K562 (cell line): Measurements from ENCODE around the gene CRTAP. TPM values are rescaled to one million over a fixed set of nuclear protein-coding genes. Genes with fewer than 3 reads are reported as not detected.

Experiments
- ATAC-seq: fragments of 200-7000 bp; cut with Tn5 transposase; 3 replicates; pipeline ENCODE4 v1.9.1; 2020; ENCODE audit warnings: moderate library complexity
- BruUV-seq: library from RNA; stranded (reverse); fragments of 400-500 nt; replicated peaks from 2 replicates; lab custom pipeline; 2021; lab: Mats Ljungman, UMichigan
- CTCF ChIA-PET: fragments of 300-600 bp; formaldehyde crosslinking; extraction: SDS; loops from one replicate; lab custom pipeline; 2021; ENCODE audit warnings: low intra/inter-chr PET ratio; lab: Yijun Ruan, JAX
- POLR2A ChIA-PET: fragments of 300-600, 350-650 bp; sonication (Branson Sonifier 250); formaldehyde crosslinking; extraction: SDS; loops from one replicate; lab custom pipeline; 2021; ENCODE audit warnings: antibody characterized with exemption, inconsistent platforms; lab: Yijun Ruan, JAX
- DNase-seq, 4 experiments: peaks; one replicate each; pipeline versions ENCODE4 v3.0.0 to v3.0.0-alpha.2; 2011 to 2018; ENCODE audit warnings: low spot score in 3 of 4, mixed read lengths in 3 of 4; ENCODE audit errors: extremely low read depth in 1 of 4
- FAIRE-seq: peaks from 2 replicates; lab custom pipeline; 2011; peaks lifted over from hg19 to GRCh38; lab: Jason Lieb, UNC
- H2AFZ ChIP-seq: 2 replicates; pipeline ENCODE4 v1.6.0; 2011; ENCODE audit warnings: low read depth, low read length, control low read depth, inconsistent platforms
- H3K27ac ChIP-seq: fragments of 200-600 bp; 3 replicates; pipeline ENCODE4 v1.8.0; 2011; ENCODE audit warnings: low read depth, mild to moderate bottlenecking, control low read depth, inconsistent platforms, low read length, moderate library complexity, mixed read lengths; ENCODE audit errors: extremely low read depth
- H3K27me3 ChIP-seq, 2 experiments: fragments of 300-600 bp in 1 of 2; 2 replicates in 1 of 2; 3 replicates in 1 of 2; pipeline versions ENCODE4 v1.6.0 to v1.8.0; 2011; ENCODE audit warnings: inconsistent platforms in 2 of 2, low read length in 2 of 2, mild to moderate bottlenecking in 1 of 2, mixed read lengths in 1 of 2, moderate library complexity in 1 of 2; ENCODE audit not compliant: control insufficient read depth in 2 of 2, insufficient read depth in 2 of 2
- H3K36me3 ChIP-seq: fragments of 300-600 bp; 3 replicates; pipeline ENCODE4 v1.8.0; 2011; ENCODE audit warnings: mild to moderate bottlenecking, low read length, inconsistent platforms; ENCODE audit not compliant: control insufficient read depth, insufficient read depth
- H3K4me1 ChIP-seq, 2 experiments: fragments of 200-600 bp in 1 of 2; replicated peaks in 1 of 2; 2 replicates in 1 of 2; 3 replicates in 1 of 2; pipeline versions ENCODE4 v1.5.1 to v1.8.0; 2011; ENCODE audit warnings: inconsistent platforms in 2 of 2, low read length in 2 of 2, mild to moderate bottlenecking in 1 of 2, mixed read lengths in 1 of 2, moderate library complexity in 1 of 2; ENCODE audit not compliant: control insufficient read depth in 2 of 2, insufficient read depth in 2 of 2
- H3K4me2 ChIP-seq: 2 replicates; pipeline ENCODE4 v1.6.1; 2011; ENCODE audit warnings: low read length, control low read depth, inconsistent platforms, mixed read lengths; ENCODE audit not compliant: insufficient read depth
- H3K4me3 ChIP-seq: fragments of 200-600 bp; sonication (generic), shearing (Covaris generic); 2 replicates; pipeline ENCODE4 v1.5.1; 2016; ENCODE audit warnings: control low read depth, inconsistent platforms
- H3K79me2 ChIP-seq: fragments of 200-600 bp; 3 replicates; pipeline ENCODE4 v1.8.0; 2011; ENCODE audit warnings: low read length, inconsistent platforms; ENCODE audit not compliant: control insufficient read depth, insufficient read depth
- H3K9ac ChIP-seq, 2 experiments: 2 replicates each; pipeline versions ENCODE4 v1.6.0 to v1.6.1; 2011; ENCODE audit warnings: low read depth in 2 of 2, low read length in 2 of 2, control low read depth in 1 of 2, inconsistent platforms in 1 of 2, mild to moderate bottlenecking in 1 of 2, mixed read lengths in 1 of 2; ENCODE audit not compliant: insufficient read depth in 1 of 2
- H3K9me1 ChIP-seq: one replicate; pipeline ENCODE4 v1.6.0; 2011; ENCODE audit warnings: inconsistent platforms, mild to moderate bottlenecking, low read length, moderate library complexity; ENCODE audit not compliant: control insufficient read depth, insufficient read depth
- H3K9me3 ChIP-seq: replicated peaks from 2 replicates; pipeline ENCODE4 v1.5.1; 2011; ENCODE audit warnings: low read depth, low read length, inconsistent platforms; ENCODE audit not compliant: control insufficient read depth, insufficient read depth
- H4K20me1 ChIP-seq: replicated peaks from 2 replicates; pipeline ENCODE4 v1.6.1; 2011; ENCODE audit warnings: low read length, inconsistent platforms, mixed read lengths; ENCODE audit not compliant: control insufficient read depth, insufficient read depth
- CBFB ChIP-seq: sonication (generic); formaldehyde crosslinking; IDR thresholded peaks from 2 replicates; pipeline ENCODE4 v1.4.0; 2020; ENCODE audit warnings: mild to moderate bottlenecking, missing genetic modification reagents
- CGGBP1 ChIP-seq: fragments of 250-450 bp; sonication (Bioruptor Pico); IDR thresholded peaks from 2 replicates; pipeline ENCODE4 v1.9.0; 2021; ENCODE audit warnings: mild to moderate bottlenecking
- EHMT2 ChIP-seq: fragments of 450-650 bp; IDR thresholded peaks from 2 replicates; pipeline ENCODE4 v1.6.1; 2018; ENCODE audit warnings: antibody characterized with exemption
- EP300 ChIP-seq: IDR thresholded peaks from 2 replicates; pipeline ENCODE4 v1.6.1; 2012; ENCODE audit warnings: low read length, improper control_type of control experiment
- FOXK1 ChIP-seq: sonication (generic); formaldehyde crosslinking; IDR thresholded peaks from 2 replicates; pipeline ENCODE4 v1.8.0; 2022; ENCODE audit warnings: missing genetic modification reagents, mild to moderate bottlenecking, borderline replicate concordance
- GATAD2B ChIP-seq: fragments of 450-650 bp; IDR thresholded peaks from 2 replicates; pipeline ENCODE4 v1.6.1; 2017; ENCODE audit warnings: mild to moderate bottlenecking, borderline replicate concordance
- KLF13 ChIP-seq: fragments of 450-650 bp; IDR thresholded peaks from 2 replicates; pipeline ENCODE4 v1.6.1; 2016; ENCODE audit warnings: missing genetic modification characterization, low read depth, mild to moderate bottlenecking, missing compliant biosample characterization, moderate library complexity, borderline replicate concordance
- LCOR ChIP-seq: sonication (generic); formaldehyde crosslinking; IDR thresholded peaks from 2 replicates; pipeline ENCODE4 v1.8.0; 2022; ENCODE audit warnings: mild to moderate bottlenecking, missing genetic modification reagents
- MXI1 ChIP-seq: IDR thresholded peaks from 2 replicates; pipeline ENCODE4 v1.6.1; 2011; ENCODE audit warnings: low read depth, mild to moderate bottlenecking, improper control_type of control experiment, low read length
- POLR2B ChIP-seq: fragments of 450-650 bp; IDR thresholded peaks from 2 replicates; pipeline ENCODE4 v1.6.1; 2018; ENCODE audit warnings: low read depth; ENCODE audit not compliant: partially characterized antibody
- RBFOX2 ChIP-seq: fragments of 200-400 bp; formaldehyde crosslinking; IDR thresholded peaks from 2 replicates; pipeline ENCODE4 v1.6.1; 2017; ENCODE audit warnings: low read depth, mild to moderate bottlenecking, low read length, moderate library complexity
- RFX5 ChIP-seq: IDR thresholded peaks from 2 replicates; pipeline ENCODE4 v1.6.1; 2011; ENCODE audit warnings: low read depth, mild to moderate bottlenecking, improper control_type of control experiment, low read length
- TCF7 ChIP-seq: sonication (generic); IDR thresholded peaks from 2 replicates; pipeline ENCODE4 v1.6.1; 2016; ENCODE audit warnings: antibody characterized with exemption, borderline replicate concordance
- ZC3H11A ChIP-seq: IDR thresholded peaks from 2 replicates; pipeline ENCODE4 v1.6.1; 2012; ENCODE audit warnings: low read depth, low read length, improper control_type of control experiment
- ZKSCAN1 ChIP-seq: fragments of 150-350 bp; IDR thresholded peaks from 2 replicates; pipeline ENCODE4 v1.6.1; 2016; ENCODE audit warnings: low read depth, low read length
- ZKSCAN8 ChIP-seq: fragments of 200-800 bp; sonication (Bioruptor generic); IDR thresholded peaks from 2 replicates; pipeline ENCODE4 v1.6.1; 2016; ENCODE audit warnings: missing genetic modification characterization, missing compliant biosample characterization
- WGBS: fragments of 100-300 bp; shearing (Covaris generic); methylation state at CpG from one replicate; pipeline ENCODE4 v1.1.6; 2016; ENCODE audit warnings: low coverage, mixed read lengths; ENCODE audit not compliant: insufficient coverage; ENCODE audit errors: missing lambda C conversion rate; 5-methylcytosine and 5-hydroxymethylcytosine counted together
- in situ Hi-C: fragments of 300-500 bp; cut with MboI; formaldehyde crosslinking; loops from 4 replicates; pipeline ENCODE4 v1.15.0; 2018; ENCODE audit warnings: inconsistent platforms, mixed read lengths
- intact Hi-C: fragments of 100-400 bp; cut with micrococcal nuclease; formaldehyde crosslinking; loops from 2 replicates; pipeline ENCODE4 v1.14.2; 2022
- polyA plus RNA-seq, 8 experiments: library from polyadenylated mRNA; depleted of rRNA in 4 of 8; stranded (reverse) in 5 of 8; unstranded in 3 of 8; fragments of >200 nt; fragmentation: Nextera tagmentation in 2 of 8; fragmentation: Illumina TruSeq in 1 of 8; extraction: Ambion mirVana in 2 of 8; extraction: Trizol in 1 of 8; gene quantifications; 2 replicates each; pipeline versions ENCODE4 v1.2.1 to v1.2.3, GENCODE V29; 2011 to 2014; ENCODE audit warnings: inconsistent platforms in 1 of 8, missing spikeins in 1 of 8
- total RNA-seq, 7 experiments: library from RNA; depleted of rRNA in 6 of 7; stranded (reverse); fragments of >200 nt in 6 of 7; fragmentation: Illumina TruSeq in 2 of 7; extraction: Trizol in 2 of 7; gene quantifications; 2 replicates each; pipeline versions ENCODE4 v1.2.1 to v1.2.3, GENCODE V29; 2011 to 2021; ENCODE audit warnings: low replicate concordance in 1 of 7
- TF ChIP-seq, protein P1 (sequence below): fragments of 250-450 bp; sonication (Bioruptor Pico); IDR thresholded peaks from 2 replicates; pipeline ENCODE4 v1.5.0; 2021
- TF ChIP-seq, protein P2 (sequence below): IDR thresholded peaks from 2 replicates; pipeline ENCODE4 v1.6.1; 2012; ENCODE audit warnings: low read depth, low read length, improper control_type of control experiment, borderline replicate concordance
- TF ChIP-seq, protein P3 (sequence below): sonication (generic); formaldehyde crosslinking; IDR thresholded peaks from 2 replicates; pipeline ENCODE4 v1.4.0; 2020; ENCODE audit warnings: mild to moderate bottlenecking, missing genetic modification reagents

CRTAP gene
- total and polyA plus RNA-seq, 9 of the 15 experiments (the other 6 are each of a cell fraction or from before 2014, with no cell fraction given) = 10.0 to 121 (median 53.0) TPM

GRCh38 chr3:33071946-33072345 is 41.9 kb upstream of the CRTAP start:
- no peak for DNase-seq
- ChIA-PET POLR2A (interaction anchor here (0.6 to 1.1 kb wide), 3 partner anchors 9 to 12 kb away, joined by 3 to 4 read pairs (median 3); no protein-coding TSS in a partner anchor), CTCF (interaction anchor here (0.7 kb wide), 1 partner anchor 13 kb away, joined by 3 read pairs; no protein-coding TSS in a partner anchor)
- H2AFZ ChIP-seq = no peak overlapping the region
- in situ Hi-C loops (loop anchor here (5.0 kb wide), 1 partner anchor 120 kb away; the partner anchor contains the start of gene CCR4), intact Hi-C loops (loop anchor here (10.0 kb wide), 1 partner anchor 557 kb away; no protein-coding TSS in a partner anchor)
- no peaks in the 10 kb centered on the region for H3K9me1 ChIP-seq
- no peak overlapping the region for H3K4me2 ChIP-seq
- no peak overlapping the region for H3K9ac ChIP-seq
- H3K9me3 ChIP-seq = no peaks in the 10 kb centered on the region
- 95% methylated on average over 1 of the region's 1 CpG for WGBS
- H3K36me3 ChIP-seq = peaks cover 50% of the 10 kb centered on the region
- no peaks in the 10 kb centered on the region for H3K27me3 ChIP-seq
- no TSS peak for BruUV-seq
- no peak overlapping the region for H3K27ac ChIP-seq
- H3K79me2 ChIP-seq = peaks cover 12% of the 10 kb centered on the region; the same call in 2 of the 3 replicates
- TF ChIP-seq CBFB (CRISPR knock-in tag) = no peak
- no peak for TF ChIP-seq EP300
- TF ChIP-seq RFX5 = no peak
- TF ChIP-seq ZKSCAN1 = no peak
- TF ChIP-seq FOXK1 (CRISPR knock-in tag) = no peak
- TF ChIP-seq TCF7 = no peak
- TF ChIP-seq ZKSCAN8 (CRISPR knock-in tag) = no peak
- TF ChIP-seq, protein P1, sequence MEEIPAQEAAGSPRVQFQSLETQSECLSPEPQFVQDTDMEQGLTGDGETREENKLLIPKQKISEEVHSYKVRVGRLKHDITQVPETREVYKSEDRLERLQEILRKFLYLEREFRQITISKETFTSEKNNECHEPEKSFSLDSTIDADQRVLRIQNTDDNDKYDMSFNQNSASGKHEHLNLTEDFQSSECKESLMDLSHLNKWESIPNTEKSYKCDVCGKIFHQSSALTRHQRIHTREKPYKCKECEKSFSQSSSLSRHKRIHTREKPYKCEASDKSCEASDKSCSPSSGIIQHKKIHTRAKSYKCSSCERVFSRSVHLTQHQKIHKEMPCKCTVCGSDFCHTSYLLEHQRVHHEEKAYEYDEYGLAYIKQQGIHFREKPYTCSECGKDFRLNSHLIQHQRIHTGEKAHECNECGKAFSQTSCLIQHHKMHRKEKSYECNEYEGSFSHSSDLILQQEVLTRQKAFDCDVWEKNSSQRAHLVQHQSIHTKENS = no peak
- TF ChIP-seq CGGBP1 (CRISPR knock-in tag) = no peak
- TF ChIP-seq RBFOX2 = no peak
- TF ChIP-seq, protein P2, sequence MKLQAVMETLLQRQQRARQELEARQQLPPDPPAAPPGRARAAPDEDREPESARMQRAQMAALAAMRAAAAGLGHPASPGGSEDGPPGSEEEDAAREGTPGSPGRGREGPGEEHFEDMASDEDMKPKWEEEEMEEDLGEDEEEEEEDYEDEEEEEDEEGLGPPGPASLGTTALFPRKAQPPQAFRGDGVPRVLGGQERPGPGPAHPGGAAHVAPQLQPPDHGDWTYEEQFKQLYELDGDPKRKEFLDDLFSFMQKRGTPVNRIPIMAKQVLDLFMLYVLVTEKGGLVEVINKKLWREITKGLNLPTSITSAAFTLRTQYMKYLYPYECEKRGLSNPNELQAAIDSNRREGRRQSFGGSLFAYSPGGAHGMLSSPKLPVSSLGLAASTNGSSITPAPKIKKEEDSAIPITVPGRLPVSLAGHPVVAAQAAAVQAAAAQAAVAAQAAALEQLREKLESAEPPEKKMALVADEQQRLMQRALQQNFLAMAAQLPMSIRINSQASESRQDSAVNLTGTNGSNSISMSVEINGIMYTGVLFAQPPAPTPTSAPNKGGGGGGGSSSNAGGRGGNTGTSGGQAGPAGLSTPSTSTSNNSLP = no peak
- no peak for TF ChIP-seq GATAD2B
- no peak for TF ChIP-seq EHMT2
- TF ChIP-seq MXI1 = no peak
- TF ChIP-seq LCOR (CRISPR knock-in tag) = no peak
- no peak for TF ChIP-seq ZC3H11A
- TF ChIP-seq, protein P3, sequence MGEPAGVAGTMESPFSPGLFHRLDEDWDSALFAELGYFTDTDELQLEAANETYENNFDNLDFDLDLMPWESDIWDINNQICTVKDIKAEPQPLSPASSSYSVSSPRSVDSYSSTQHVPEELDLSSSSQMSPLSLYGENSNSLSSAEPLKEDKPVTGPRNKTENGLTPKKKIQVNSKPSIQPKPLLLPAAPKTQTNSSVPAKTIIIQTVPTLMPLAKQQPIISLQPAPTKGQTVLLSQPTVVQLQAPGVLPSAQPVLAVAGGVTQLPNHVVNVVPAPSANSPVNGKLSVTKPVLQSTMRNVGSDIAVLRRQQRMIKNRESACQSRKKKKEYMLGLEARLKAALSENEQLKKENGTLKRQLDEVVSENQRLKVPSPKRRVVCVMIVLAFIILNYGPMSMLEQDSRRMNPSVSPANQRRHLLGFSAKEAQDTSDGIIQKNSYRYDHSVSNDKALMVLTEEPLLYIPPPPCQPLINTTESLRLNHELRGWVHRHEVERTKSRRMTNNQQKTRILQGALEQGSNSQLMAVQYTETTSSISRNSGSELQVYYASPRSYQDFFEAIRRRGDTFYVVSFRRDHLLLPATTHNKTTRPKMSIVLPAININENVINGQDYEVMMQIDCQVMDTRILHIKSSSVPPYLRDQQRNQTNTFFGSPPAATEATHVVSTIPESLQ (CRISPR knock-in tag) = no peak
- no peak for TF ChIP-seq POLR2B
- TF ChIP-seq KLF13 = no peak
- H3K4me1 ChIP-seq = peaks cover 3 to 16% of the 10 kb centered on the region in 2 experiments; a peak in 4 of 5 replicates
- peaks cover 3% of the 10 kb centered on the region; the same call in 1 of the 2 replicates for H4K20me1 ChIP-seq
- no peak overlapping the region for H3K4me3 ChIP-seq
- ATAC-seq = no peak
- no peak for FAIRE-seq
